GM18505 (cell line): ENCODE measurements around the gene HM13.
A peak's percentile ranks its signal among the peaks of the same experiment; 100 is the strongest.
"Not testable (repeated sequence)": the region's sequence is repeated elsewhere in the genome, so short reads cannot be mapped to it uniquely, and the experiment has no call there.

Experiments used
- ATAC-seq: cut with Tn5 transposase; IDR thresholded peaks from one replicate; pipeline ENCODE4 v1.9.1; 2021; ENCODE audit not compliant: unreplicated experiment
- POLR2A ChIP-seq: IDR thresholded peaks from 4 replicates; pipeline ENCODE4 v1.6.1; 2011; ENCODE audit warnings: borderline replicate concordance; ENCODE audit not compliant: insufficient read depth, insufficient read length; ENCODE audit errors: extremely low read depth

The HM13 gene

DNA sequence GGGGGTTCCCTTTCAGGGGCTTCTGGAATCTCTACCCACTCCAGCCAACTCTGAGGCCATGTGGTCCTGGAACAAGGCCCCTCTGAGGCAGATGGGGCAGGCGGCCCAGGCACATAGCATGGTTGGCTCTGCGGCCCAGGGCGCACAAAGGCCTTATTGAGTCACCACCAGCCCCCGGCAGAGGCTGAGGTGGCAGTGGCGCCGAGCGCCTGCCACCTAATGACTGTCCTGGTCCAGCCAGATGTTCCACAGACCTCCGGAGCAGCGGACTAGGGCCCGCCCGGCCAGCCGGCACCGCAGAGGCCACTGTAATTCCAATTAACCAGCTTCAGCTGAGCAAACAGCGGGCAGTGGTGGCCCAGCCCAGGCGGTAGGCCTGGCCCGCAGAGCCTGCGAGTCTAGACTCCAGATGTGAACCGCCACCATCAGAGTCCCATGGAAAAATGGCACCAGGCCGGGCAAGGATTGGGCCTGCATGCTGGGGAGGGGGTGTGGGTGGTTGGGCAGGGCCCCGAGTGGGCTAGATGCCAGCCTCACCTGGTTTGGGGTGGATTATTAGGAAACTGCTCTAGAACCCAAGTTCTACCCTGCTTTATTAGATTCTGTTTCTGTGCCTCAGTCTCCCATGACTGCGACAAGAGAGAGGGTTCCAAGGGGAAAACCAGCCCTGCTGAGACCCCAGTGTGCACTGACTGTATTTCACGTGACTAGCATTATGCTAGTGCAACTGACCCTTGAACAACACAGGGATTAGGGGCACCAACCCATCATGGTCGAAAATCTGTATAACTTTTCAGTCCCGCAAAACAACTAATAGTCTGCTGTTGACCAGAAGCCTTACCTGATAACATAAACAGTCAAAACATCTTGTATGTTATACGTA, 56.7 kb downstream of the HM13 start:
- no peak for TF ChIP-seq POLR2A
- ATAC-seq, result no peak

DNA sequence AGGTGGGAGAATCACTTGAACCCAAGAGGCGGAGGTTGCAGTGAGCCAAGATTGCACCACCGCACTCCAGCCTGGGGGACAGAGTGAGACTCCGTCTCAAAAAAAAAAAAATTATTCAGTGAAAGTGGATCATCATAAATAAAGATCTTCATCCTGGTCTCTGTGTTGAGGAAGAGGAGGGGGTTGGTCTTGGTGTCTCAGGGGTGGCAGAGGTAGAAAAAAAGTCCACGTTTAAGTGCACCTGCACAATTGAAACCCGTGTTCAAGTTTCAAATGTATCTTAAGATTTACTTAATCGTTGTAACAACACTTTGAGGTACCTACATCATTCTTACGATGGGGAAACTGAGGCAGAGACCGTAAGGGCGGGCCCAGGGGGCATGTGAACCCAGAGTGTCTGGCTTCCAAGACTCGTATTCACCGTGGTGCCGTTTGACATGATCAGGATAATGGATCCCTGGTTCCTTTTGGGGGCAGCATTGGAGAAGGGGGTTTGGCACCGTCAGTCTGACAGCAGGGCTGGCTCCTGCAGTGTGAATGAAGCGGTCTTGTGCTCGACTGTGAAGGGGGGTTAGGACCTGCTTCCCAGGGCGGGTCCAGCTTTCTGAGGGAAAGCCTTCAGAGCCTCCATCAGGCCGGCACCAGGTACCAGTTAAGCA, 57.9 kb downstream of the HM13 start:
- TF ChIP-seq POLR2A, result no peak
- ATAC-seq, result no peak

DNA sequence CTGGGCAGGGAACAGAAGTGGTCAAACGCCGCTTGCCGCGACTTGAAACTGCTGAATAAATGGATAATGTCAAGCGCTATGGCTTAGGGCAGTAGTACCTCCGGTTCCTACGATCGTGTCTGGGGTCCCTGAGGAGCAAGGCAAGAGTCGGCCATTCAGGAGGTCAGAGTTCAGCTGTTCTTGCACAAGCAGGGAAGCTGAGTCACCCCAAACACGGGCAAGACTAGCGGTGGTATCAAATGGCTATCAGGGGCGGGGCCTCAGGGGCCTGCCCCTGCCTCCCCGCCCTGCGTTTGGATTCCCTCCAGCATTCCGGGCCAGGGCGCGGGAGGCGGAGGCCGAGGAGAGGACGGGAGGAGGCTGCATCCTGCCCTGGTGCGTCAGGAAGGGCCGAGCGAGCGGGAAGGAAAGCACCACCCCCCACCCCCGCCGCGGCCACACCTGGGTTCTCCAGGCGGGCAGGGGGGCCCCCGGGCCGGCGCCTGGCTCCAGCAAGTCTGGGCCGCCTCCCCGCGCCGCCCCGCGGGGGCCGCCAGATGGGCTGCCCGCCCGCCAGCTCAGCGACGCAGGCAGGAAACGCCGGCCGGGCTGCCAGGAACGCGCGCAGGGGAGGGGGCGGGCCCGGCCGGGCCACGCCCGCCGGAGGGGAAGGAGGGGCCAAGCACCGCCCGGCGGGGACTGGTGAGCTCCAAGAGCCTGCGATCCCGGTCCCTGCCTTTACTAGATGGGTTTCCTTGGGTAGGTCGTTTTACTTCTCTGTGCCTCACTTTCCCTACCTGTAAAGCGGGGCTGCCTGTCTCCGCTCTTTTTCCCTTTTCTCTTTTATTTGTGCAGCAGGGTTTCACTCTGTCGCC, 58.7 kb downstream of the HM13 start:
- TF ChIP-seq POLR2A, result peak; percentile 73
- ATAC-seq, result peak; percentile 91

DNA sequence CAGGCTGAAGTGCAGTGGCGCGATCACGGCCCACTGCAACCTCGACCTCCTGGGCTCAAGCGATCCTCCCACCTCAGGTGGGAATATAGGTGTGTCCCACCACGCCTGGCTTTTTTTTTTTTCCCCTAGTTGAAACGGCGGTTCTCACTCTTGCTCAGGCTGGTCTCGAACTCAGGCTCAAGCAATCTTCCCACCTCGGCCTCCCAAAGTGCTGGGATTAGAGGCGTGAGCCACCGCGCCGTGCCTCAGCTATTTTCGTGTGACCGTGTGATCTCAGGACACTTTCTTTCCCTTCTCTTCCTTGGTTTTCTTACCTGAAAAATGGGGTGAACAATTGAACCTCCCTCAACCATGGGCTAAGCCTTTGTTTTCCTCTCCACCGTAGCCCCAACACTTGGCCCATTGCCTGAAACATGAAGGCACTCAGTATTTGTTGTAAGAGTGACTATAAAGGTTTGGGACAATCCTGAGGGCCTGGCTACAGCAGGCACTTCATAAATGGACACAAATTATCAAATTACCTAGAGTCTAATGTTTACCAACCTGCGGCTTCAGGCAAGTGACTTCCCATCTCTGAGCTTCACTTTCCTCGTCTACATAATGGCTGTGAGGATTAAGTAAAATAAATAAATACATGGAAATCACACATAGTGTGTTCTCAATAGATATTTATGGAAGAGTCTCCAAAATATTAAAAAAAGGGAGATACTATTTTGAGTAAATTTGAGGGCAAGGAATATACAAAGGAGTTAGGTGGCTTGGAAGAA, 59.5 kb downstream of the HM13 start:
- peak; percentile 13 for ATAC-seq
- TF ChIP-seq POLR2A, result no peak

DNA sequence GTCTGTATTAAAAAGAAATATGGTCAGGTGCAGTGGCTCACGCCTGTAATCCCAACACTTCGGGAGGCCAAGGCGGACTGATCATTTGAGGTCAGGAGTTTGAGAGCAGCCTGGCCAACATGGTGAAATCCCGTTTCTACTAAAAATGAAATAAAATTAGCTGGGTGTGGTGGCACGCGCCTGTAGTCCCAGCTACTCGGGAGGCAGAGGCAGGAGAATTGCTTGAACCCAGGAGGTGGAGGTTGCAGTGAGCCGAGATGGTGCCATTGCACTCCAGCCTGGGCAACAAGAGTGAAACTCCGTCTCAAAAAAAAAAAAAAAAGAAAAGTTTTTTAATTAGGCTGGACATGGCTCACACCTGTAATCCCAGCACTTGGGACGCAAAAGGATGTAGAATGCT, 60.7 kb downstream of the HM13 start:
- not testable (repeated sequence) for ATAC-seq

DNA sequence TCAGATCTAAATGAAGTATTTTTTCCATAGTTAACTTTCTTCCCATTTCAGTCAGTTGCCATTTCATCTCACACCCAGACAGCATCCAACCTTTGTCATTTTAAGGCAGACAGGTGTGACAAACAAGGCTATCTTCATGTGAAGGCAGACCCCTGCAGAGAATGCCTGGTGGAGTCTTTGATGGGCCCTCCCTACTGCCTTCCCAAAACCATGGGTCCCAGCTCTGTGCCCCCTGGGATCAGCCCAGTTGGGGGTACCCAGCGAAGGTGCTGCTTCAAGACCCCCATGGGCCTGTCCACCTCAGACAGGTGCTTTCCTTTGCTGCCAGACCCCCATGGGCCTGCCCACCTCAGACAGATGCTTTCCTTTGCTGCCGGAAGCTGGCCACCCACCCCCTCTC, 62.5 kb downstream of the HM13 start:
- ATAC-seq, result no peak
- TF ChIP-seq POLR2A, result no peak

DNA sequence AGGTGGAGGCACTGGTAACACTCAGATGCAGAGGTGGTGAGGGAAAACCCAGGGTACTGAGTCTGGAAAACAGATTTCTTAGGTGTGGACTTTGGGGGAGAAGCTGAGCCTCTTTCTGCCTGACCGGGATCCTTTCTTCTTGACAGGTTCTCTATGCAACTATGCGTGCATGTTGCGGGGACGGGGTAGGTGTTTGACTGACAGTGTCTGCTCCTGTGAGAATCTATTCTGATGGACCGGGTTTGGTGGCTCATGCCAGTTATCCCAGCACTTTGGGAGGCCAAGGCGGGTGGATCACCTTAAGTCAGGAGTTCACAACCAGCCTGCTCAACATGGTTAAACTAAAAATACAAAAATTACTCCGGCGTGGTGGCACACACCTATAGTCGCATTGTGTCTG, 63.0 kb downstream of the HM13 start:
- ATAC-seq, result no peak
- TF ChIP-seq POLR2A, result no peak

DNA sequence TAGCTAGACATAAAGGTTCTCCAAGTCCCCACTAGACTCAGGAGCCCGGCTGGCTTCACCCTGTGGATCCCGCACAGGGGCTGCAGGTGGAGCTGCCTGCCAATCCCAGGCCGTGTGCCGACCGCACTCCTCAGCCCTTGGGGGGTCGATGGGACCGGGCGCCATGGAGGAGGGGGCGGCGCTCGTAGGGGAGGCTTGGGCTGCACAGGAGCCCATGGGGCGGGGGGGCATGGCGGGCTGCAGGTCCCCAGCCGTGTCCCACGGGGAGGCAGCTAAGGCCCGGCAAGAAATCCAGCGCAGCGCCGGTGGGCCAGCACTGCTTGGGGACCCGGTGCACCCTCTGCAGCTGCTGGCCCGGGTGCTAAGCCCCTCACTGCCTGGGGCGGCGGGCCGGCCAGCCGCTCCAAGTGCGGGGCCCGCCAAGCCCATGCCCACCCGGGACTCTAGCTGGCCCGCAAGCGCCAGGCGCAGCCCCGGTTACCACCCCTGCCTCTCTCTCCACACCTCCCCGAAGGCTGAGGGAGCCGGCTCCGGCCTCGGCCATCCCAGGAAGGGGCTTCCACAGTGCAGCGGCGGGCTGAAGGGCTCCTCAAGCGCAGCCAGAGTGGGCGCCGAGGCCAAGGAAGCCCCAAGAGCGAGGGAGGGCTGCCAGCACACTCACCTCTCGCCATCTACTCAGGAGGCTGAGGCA, 64.4 kb downstream of the HM13 start:
- TF ChIP-seq POLR2A, result no peak
- no peak for ATAC-seq

DNA sequence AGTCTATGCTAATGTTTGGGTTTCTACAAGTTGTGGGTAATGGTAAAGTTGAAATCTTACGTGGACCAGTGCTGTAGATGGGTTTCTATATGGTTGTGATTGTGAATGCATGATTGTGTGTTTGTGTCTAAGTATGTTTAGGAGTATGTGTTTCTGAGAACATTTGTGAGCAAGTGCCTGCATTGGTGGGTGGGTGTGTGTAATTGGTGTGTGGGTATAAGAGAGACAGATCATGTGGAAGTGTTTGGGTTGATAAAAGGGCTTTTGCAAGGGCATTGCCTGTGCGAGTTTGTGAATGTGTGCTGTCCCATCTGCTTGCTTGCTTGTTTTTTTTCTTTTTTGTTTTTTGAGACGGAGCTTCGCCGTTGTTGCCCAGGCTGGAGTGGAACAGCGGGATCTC, 65.0 kb downstream of the HM13 start:
- TF ChIP-seq POLR2A, result no peak
- ATAC-seq, result no peak

DNA sequence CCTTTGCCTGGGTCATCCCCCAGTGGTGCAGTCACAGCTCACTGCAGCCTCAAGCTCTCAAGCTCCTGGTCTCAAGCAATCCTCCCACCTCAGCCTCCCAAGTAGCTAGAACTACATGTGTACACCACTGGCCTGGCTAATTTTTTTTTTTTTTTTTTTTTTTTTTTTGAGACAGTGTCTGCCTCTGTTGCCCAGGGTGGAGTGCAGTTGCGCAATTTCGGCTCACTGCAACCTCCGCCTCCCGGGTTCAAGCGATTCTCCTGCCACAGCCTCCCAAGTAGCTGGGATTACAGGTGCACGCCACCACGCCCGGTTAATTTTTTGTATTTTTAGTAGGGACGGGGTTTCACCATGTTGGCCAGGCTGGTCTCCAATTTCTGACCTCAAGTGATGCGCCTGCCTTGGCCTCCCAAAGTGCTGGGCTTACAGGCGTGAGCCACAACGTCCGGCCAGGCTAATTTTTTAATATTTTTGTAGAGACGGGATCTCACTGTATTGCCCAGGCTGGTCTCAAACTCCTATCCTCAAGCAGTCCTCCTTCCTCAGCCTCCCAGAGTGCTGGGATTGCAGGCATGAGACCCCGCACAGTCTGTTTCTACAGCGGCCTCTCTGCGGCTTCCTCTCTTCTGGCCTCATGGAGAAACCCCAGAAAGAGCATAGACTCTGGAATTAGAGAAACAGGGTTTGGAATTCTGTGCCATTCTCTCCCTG, 65.9 kb downstream of the HM13 start:
- ATAC-seq, result not testable (repeated sequence)

DNA sequence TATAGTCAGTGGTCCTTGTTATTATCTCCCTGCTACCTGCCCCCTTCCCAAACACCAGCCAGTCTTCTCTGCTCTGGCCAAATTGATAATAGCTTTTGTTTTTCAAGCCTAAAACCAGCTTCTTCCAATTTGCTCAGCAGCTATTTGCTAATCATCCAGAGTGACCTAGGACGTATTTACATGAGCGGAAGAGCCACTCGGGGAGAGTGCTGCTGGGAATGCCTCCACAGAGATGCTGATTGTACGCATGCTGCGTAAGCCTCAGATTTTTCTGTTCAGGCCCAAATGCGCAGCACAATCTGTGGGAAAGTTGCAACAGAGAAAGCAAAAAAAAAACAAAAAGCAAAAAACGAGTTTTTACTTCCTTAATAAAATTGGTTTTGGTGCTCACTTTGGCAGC, 66.5 kb downstream of the HM13 start:
- no peak for ATAC-seq
- no peak for TF ChIP-seq POLR2A

DNA sequence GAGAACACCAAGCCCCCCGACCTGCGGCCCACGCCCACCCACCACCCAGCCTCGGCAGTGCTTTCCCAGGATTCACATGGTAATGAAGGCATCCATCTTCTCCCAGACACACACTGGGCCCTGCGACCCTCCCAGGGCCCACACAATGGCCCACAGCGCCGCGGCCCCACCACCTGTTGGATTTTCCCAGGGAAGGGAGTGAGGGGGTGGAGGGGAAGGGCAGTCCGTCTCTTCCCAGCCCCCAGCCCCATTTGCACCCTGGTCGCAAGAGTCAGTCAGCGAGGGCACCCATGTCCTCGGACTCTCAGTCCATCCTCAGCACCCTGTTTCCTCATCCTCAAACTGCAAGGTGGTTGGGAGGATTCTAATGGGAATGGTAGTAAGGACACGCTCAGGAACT, 67.1 kb downstream of the HM13 start:
- no peak for ATAC-seq
- no peak for TF ChIP-seq POLR2A
